Omental fat pad (tissue), 4 donors: Measurements from ENCODE around the gene CTNS. TPM values are rescaled to one million over a fixed set of nuclear protein-coding genes. Genes with fewer than 3 reads are reported as not detected.
A peak's percentile ranks its signal among the peaks of the same experiment; 100 is the strongest.

Experiments
- ATAC-seq: fragments of 150-250 bp; one replicate; pipeline ENCODE4 v1.9.1; 2016; ENCODE audit warnings: mild to moderate bottlenecking, moderate library complexity; ENCODE audit not compliant: low FRiP score
- DNase-seq: peaks from one replicate; pipeline ENCODE4 v3.0.0-alpha.2; 2019; ENCODE audit warnings: low spot score
- CTCF ChIP-seq, 3 donors: fragments of 450-650 bp; IDR thresholded peaks; one replicate each; pipeline ENCODE4 v1.5.1; 2016 to 2017; ENCODE audit warnings: antibody characterized with exemption in 3 of 3, mild to moderate bottlenecking in 3 of 3, moderate library complexity in 2 of 3
- total RNA-seq, 4 donors: library from RNA; depleted of rRNA; stranded (reverse); fragments of >200 nt; gene quantifications; one replicate each; pipeline ENCODE4 v1.1.0, GENCODE V29; 2016

CTNS gene
- total RNA-seq, 4 donors from 2014 or later = 18.8 to 29.9 (median 23.1) TPM

DNA sequence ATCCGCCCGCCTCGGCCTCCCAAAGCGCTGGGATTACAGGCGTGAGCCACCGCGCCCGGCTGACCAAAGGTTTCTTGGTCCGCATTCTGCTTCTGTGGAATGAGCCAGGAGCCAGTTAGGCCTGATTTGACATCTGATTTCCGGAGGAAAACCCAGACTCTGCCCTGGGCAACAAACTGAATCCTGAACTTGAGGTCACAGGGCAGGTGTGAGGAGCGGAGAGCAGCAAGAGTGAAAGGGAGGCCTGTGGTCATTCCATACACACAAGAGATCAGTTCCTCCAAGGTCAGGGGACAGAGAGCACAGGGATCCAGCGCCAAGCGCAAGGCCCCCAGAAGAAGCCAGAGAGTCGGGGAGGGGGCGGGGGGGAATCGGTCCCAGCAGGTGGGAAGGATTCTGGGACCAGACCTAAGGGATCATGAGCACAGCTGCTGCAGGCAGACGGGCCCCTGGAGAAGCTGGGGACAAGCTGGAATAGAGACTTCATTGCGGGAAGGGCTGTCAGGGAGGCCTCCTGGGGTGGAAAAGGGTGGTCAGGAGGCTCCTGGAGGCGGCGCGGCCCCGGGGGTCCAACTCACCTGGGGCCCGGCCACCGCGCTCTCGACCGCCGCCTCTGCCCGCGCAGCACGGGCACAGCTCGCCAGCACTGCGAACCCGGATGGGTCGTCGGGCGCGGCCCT lies 946 bp upstream of the CTNS start:
- ATAC-seq (no peak), DNase-seq (no peak)
- TF ChIP-seq CTCF (IDR thresholded peaks at IDR 0.05) = no peak

DNA sequence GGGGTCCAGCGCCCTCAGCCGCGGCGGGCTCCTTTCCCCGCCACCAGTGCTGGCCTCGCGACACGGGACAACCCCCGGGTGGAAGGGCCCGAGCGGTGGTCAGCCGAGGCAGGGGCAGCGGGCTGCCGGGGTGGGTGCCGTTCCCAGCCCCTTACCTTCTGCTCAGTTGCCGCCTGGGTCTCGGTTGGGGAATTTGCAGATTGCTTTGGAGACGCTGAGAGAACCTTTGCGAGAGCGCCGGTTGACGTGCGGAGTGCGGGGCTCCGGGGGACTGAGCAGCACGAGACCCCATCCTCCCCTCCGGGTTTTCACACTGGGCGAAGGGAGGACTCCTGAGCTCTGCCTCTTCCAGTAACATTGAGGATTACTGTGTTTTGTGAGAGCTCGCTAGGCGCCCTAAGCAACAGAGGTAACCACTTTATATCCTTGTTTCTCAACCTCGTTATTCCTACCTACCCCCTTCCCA lies 381 bp downstream of the CTNS start:
- no peak for TF ChIP-seq CTCF (IDR thresholded peaks at IDR 0.05)
- ATAC-seq (peak; percentile 3), DNase-seq (no peak)

- TF ChIP-seq CTCF (IDR thresholded peaks at IDR 0.05) = no peak
- ATAC-seq (no peak), DNase-seq (no peak)
Observed at GRCh38 chr17:3639981-3640596, 3.5 kb downstream of the CTNS start.

GRCh38 chr17:3641014-3641413 lies 4.5 kb downstream of the CTNS start:
- ATAC-seq (no peak), DNase-seq (no peak)
- no peak for TF ChIP-seq CTCF (IDR thresholded peaks at IDR 0.05)

DNA sequence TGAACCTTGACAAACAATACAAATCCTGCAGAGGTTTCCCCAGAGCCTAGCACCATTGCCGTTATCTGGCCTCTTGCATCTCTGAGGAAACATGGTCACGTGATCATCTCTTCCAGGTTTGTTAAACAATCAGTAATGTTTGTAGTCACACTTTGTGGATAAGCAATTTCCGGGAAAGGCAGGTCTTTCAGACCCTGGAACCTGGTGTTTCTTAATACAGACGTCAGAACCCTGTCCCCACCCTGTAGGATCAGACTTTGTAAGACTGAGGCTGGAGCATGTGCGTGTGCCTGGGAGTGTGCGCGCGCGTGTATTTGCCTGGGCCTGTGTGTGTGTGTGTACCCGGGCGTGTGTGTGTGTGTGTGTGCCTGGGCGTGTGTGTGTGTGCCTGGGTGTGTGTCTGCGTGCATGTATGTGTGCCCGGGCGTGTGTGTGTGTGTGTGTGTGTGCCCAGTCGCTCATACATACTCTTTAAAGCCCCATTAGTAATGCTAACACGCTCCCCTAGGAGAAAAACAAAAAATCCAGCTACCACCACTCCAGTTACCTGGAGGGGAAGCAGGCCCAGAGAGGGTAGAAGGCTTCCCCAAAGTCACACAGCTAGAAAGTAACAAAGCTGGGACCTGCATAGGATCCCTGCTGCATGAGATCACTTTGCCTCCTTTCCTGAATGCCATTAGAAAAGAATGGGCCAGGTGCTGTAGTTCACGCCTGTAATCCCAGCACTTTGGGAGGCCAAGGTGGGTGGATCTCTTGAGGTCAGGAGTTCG lies 5.3 kb downstream of the CTNS start:
- DNase-seq = no peak
- ATAC-seq = no peak
- no peak for TF ChIP-seq CTCF (IDR thresholded peaks at IDR 0.05)

GRCh38 chr17:3643889-3644349 lies 7.4 kb downstream of the CTNS start:
- DNase-seq = no peak
- no peak for ATAC-seq
- no peak for TF ChIP-seq CTCF (IDR thresholded peaks at IDR 0.05)
